WERI-Rb-1 (cell line): ENCODE measurements around the gene ZNF407.

Experiments
- DNase-seq: peaks from one replicate; pipeline ENCODE4 v3.0.0-alpha.2; 2020
- H3K27ac ChIP-seq: fragments of 250-450 bp; sonication (Bioruptor Pico); 2 replicates; pipeline ENCODE4 v1.5.1; 2020; ENCODE audit warnings: mild to moderate bottlenecking, moderate library complexity
- H3K27me3 ChIP-seq: fragments of 250-450 bp; sonication (Bioruptor Pico); 2 replicates; pipeline ENCODE4 v1.5.1; 2021; ENCODE audit warnings: mild to moderate bottlenecking, low read depth, moderate library complexity; ENCODE audit not compliant: insufficient read depth, severe bottlenecking
- H3K36me3 ChIP-seq: fragments of 250-450 bp; sonication (Bioruptor Pico); 2 replicates; pipeline ENCODE4 v1.5.1; 2020; ENCODE audit warnings: mild to moderate bottlenecking, moderate library complexity
- H3K4me3 ChIP-seq: 2 replicates; pipeline ENCODE4 v1.5.1; 2011; ENCODE audit warnings: low read depth, mild to moderate bottlenecking, control low read depth, low read length
- H3K9me3 ChIP-seq: fragments of 250-450 bp; sonication (Bioruptor Pico); 2 replicates; pipeline ENCODE4 v1.5.1; 2021; ENCODE audit warnings: mild to moderate bottlenecking, moderate library complexity; ENCODE audit not compliant: severe bottlenecking
- CTCF ChIP-seq: IDR thresholded peaks from 2 replicates; pipeline ENCODE4 v1.5.1; 2011; ENCODE audit warnings: low read depth, mild to moderate bottlenecking, control low read depth, inconsistent platforms, low read length

The ZNF407 gene

GRCh38 chr18:74878267-74878666 lies 280.6 kb downstream of the ZNF407 start:
- no peak overlapping the region for H3K27ac ChIP-seq
- no peak for DNase-seq
- H3K9me3 ChIP-seq = no peaks in the 10 kb centered on the region
- no peaks in the 10 kb centered on the region for H3K36me3 ChIP-seq
- no peak overlapping the region for H3K4me3 ChIP-seq
- TF ChIP-seq CTCF = no peak
- no peaks in the 10 kb centered on the region for H3K27me3 ChIP-seq

GRCh38 chr18:74880706-74881278 lies 283.1 kb downstream of the ZNF407 start:
- Histone ChIP-seq H3K4me3 (no peak overlapping the region), H3K27me3 (no peaks in the 10 kb centered on the region), H3K9me3 (no peaks in the 10 kb centered on the region), H3K36me3 (no peaks in the 10 kb centered on the region), H3K27ac (no peak overlapping the region)
- no peak for TF ChIP-seq CTCF
- DNase-seq = no peak

GRCh38 chr18:74892066-74892627 lies 294.5 kb downstream of the ZNF407 start:
- Histone ChIP-seq H3K27ac (no peak overlapping the region), H3K4me3 (no peak overlapping the region), H3K36me3 (no peaks in the 10 kb centered on the region), H3K9me3 (no peaks in the 10 kb centered on the region), H3K27me3 (no peaks in the 10 kb centered on the region)
- DNase-seq = no peak
- no peak for TF ChIP-seq CTCF

GRCh38 chr18:74895686-74896085 lies 298.0 kb downstream of the ZNF407 start:
- Histone ChIP-seq H3K4me3 (no peak overlapping the region), H3K36me3 (no peaks in the 10 kb centered on the region), H3K9me3 (no peaks in the 10 kb centered on the region), H3K27me3 (no peaks in the 10 kb centered on the region), H3K27ac (no peak overlapping the region)
- no peak for TF ChIP-seq CTCF
- no peak for DNase-seq

- TF ChIP-seq CTCF = peak; percentile 92
- Histone ChIP-seq H3K9me3 (no peaks in the 10 kb centered on the region), H3K4me3 (no peak overlapping the region), H3K27me3 (no peaks in the 10 kb centered on the region), H3K36me3 (no peaks in the 10 kb centered on the region), H3K27ac (no peak overlapping the region)
- DNase-seq = peak; percentile 77
Measured at GRCh38 chr18:74896390-74896991, 298.8 kb downstream of the ZNF407 start.
